ENCODE data around the gene PCSK2.

The PCSK2 gene

DNA sequence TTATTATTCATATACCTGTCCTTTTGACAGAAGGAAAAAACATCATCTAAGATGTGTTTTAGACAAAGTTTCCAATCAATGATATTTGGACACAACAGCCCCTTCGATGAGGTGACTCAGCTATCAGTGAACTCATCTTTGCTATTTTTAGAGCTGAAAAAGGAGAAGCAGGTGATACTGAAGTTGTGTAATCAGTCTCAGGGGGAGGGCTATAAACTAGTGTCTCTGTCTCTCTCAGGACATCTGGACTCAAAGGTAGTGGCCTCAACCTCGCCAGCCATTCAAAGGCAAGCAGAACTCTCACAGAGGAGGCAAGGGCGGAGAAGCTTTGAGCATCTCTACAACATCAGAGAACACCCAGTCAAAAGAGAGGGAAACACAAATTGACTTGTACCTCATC, 168.9 kb downstream of the PCSK2 start:
- H3K4me3 ChIP-seq (ENCODE audit: low read length): no peak overlapping the region
- no peak for DNase-seq (ENCODE audit: low read depth)
- TF ChIP-seq, protein P1, sequence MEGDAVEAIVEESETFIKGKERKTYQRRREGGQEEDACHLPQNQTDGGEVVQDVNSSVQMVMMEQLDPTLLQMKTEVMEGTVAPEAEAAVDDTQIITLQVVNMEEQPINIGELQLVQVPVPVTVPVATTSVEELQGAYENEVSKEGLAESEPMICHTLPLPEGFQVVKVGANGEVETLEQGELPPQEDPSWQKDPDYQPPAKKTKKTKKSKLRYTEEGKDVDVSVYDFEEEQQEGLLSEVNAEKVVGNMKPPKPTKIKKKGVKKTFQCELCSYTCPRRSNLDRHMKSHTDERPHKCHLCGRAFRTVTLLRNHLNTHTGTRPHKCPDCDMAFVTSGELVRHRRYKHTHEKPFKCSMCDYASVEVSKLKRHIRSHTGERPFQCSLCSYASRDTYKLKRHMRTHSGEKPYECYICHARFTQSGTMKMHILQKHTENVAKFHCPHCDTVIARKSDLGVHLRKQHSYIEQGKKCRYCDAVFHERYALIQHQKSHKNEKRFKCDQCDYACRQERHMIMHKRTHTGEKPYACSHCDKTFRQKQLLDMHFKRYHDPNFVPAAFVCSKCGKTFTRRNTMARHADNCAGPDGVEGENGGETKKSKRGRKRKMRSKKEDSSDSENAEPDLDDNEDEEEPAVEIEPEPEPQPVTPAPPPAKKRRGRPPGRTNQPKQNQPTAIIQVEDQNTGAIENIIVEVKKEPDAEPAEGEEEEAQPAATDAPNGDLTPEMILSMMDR (IDR thresholded peaks at IDR 0.05; ENCODE audit: insufficient read depth, low read depth, low read length, missing control alignments): no peak

DNA sequence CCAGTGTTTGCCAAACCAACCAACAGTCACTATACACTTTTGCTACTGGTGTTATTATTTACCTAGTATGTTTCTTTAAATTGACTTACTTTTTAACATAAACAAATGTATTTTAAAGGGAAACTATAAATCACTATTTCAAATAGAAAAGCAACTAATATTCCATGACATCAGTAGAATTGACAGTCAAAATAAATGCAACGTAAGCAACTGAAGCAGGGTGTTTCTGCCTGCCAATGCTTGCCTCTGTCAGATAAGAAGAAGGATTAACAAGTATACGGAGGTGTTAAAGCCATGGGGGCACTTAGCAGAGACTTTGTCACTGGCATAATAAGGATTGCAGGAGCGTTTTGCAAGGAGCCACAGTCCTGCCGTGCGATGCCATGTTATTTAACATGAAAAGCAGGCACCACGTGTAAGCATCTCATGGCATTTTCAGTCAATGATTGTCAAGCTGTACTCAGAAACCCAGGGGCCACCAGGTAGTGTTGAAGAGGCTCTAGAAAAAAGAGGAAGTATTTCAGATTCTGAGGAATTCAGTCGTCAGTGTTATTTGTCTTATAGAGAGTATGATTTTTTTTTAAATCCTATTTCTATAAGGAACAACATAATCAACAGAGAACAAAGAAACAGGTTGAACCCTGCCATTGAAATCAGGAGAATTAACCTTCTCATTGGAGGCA, 172.6 kb downstream of the PCSK2 start:
- H3K4me3 ChIP-seq (ENCODE audit: low read length): no peak overlapping the region
- no peak for DNase-seq (ENCODE audit: low read depth)
- TF ChIP-seq, protein P1 (IDR thresholded peaks at IDR 0.05; ENCODE audit: insufficient read depth, low read depth, low read length, missing control alignments): no peak

DNA sequence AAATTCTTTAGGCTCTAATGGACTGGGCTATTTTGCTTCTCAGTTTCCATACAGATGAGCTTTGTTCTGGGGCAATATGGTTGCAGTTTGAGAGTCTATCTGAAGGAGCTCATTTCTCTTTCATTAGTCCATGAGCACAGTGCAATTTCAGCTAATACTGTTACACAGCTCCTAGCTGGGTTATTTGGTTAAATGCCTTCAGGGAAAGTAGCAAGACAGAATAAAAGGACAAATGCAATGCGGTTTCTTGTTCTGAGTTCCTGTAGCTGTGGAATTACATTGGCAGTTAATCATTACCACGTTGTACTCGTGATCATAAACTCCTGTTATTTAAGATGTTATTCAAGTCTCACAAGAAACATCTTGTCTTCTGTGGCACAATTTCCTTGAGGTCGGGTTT, 176.6 kb downstream of the PCSK2 start:
- no peak overlapping the region for H3K4me3 ChIP-seq (ENCODE audit: low read length)
- DNase-seq (ENCODE audit: low read depth): no peak
- TF ChIP-seq, protein P1 (IDR thresholded peaks at IDR 0.05; ENCODE audit: insufficient read depth, low read depth, low read length, missing control alignments): no peak

DNA sequence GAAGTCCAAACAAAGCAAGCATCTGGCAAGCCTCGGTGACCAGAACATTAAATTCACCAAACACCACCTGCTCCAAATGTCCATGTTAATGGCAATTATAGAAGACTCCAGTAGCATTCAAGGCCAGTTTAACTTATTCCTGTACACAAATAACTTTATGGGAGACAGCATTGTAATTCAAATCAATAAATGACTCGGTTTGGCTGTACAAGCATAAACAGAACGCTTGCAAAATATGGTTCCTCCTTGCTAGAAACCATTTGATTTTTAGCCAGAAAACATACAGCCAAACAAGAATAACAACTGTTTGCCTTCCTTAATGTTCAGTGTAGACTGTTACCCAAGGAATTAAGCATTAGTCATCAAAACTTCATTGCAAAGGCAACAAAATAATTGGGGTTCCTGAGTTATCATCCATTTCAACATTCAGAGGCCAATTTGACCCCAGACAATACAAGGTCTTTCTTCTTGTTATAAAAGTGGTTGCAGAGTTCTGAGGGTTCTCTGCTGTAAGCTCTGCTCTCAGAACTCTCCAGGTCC, 179.3 kb downstream of the PCSK2 start:
- TF ChIP-seq, protein P1 (IDR thresholded peaks at IDR 0.05; ENCODE audit: insufficient read depth, low read depth, low read length, missing control alignments): no peak
- no peak overlapping the region for H3K4me3 ChIP-seq (ENCODE audit: low read length)
- no peak for DNase-seq (ENCODE audit: low read depth)

DNA sequence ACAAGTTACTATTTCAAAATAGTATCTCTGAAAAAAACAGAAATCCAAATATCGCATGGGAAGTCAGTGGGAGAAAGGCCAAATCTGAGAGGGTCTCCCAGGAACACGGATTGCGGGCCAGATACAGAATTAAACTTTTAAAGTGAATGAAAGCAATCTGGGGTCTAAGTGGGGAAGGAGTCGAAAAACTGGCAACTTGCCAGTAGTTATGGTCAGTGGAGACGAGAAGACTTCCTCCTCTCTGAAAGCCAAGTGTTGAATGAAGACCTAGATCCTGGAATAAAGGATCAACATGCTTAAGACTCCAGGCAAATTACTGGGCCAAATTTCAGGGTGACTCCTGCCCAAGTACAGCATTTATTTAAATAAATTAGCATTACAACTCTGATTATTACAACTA, 180.7 kb downstream of the PCSK2 start:
- H3K4me3 ChIP-seq (ENCODE audit: low read length): no peak overlapping the region
- no peak for DNase-seq (ENCODE audit: low read depth)
- TF ChIP-seq, protein P1 (IDR thresholded peaks at IDR 0.05; ENCODE audit: insufficient read depth, low read depth, low read length, missing control alignments): no peak

DNA sequence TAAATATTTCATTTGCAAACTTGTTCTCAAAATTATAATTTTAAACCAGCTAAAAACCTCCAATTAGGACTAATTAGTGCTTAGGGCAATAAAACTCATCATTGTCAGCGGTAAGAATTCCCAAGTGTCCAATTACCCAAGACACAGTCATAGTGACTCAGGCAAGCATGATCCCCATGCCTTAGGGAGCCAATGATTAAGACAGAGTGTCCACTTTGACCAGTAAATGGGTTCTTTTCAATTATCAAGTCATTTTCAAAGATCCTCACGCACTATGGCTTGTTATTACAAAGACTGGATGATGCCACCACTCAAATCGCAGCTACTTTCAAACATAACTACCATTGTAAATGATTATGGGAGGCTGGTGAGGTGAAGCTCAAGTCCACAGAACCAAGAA, 190.4 kb downstream of the PCSK2 start:
- no peak overlapping the region for H3K4me3 ChIP-seq (ENCODE audit: low read length)
- TF ChIP-seq, protein P1 (IDR thresholded peaks at IDR 0.05; ENCODE audit: insufficient read depth, low read depth, low read length, missing control alignments): no peak
- DNase-seq (ENCODE audit: low read depth): no peak

DNA sequence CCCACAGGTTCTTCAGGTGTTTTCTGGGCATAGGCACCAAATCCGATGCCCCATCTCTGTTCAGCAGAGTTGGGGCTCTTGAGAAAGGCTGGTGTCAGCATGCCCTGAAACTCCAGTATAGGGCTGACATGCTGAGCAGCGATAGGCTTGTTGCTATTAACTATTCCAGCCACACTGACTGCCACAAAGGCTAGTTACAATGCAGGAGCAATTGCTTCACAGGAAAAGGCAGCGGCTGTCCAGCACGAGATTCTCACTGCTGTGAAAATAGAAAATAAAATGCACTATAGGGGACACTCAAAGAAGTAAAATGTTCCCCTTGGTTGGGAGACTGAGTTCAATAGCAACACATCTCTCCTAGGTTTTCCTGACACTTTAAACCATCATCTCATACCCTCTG, 191.9 kb downstream of the PCSK2 start:
- TF ChIP-seq, protein P1 (IDR thresholded peaks at IDR 0.05; ENCODE audit: insufficient read depth, low read depth, low read length, missing control alignments): no peak
- no peak overlapping the region for H3K4me3 ChIP-seq (ENCODE audit: low read length)
- no peak for DNase-seq (ENCODE audit: low read depth)
